Measurements from ENCODE around the gene CIDEA. TPM values are rescaled to one million over a fixed set of nuclear protein-coding genes. Genes with fewer than 3 reads are reported as not detected.

The CIDEA gene
- polyA plus RNA-seq, 3 donors: not detected

DNA sequence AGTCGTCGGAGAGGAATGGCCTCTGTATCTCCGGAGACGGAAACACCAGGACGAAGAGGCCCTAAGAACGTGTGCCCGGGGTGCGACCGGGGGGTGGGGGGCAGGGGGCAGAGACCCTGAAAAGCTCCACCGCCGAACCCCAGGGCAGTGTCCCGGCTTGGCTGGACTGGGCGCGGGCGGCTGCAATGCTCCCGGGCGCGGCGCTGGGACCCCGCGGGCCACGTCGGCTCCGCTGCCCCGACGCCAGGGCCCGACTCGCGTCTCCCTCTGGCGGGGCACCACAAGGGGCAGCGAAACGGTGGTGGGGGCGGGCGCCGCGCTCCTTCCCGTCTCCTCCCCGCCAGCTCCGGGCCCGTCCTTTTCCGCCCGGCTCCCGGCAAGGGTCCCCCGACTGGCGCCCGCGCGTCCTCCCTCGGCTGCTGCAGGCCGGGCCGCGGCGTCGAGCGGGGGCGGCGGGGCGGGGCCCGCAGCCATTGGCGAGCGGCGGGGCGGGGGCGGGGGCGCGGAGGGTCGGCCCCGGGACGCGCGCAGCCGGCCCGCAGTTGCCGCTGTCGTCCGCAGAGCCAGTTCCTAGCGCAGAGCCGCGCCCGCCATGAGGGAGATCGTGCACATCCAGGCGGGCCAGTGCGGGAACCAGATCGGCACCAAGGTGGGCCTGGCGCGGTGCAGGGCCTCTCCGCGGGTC, 53.7 kb downstream of the CIDEA start, which contains the start of gene TUBB6:
TUBB6 (plus strand) TSS at position 541 of the 685 bp plus-strand sequence; CDS start at position 593, 52 bp downstream.
- Histone ChIP-seq H3K9ac (ENCODE audit: insufficient read depth, low read length, poor library complexity, severe bottlenecking) (peak within 1 kb of the TSS; percentile 87), H3K4me2 (replicated peaks; ENCODE audit: extremely low read depth, low read length, poor library complexity, severe bottlenecking) (peak within 1 kb of the TSS; percentile 89), H4K20me1 (ENCODE audit: insufficient read depth, low read length) (no peaks in the 10 kb centered on the region), H3K79me2 (ENCODE audit: insufficient read depth, low read length) (peaks cover 9% of the 10 kb centered on the region), H3K27ac (ENCODE audit: low read depth in 1 of 2, low read length in 2 of 2) (peak within 1 kb of the TSS in 1 of 2 donors; percentile 78), H3K4me3 (replicated peaks in 1 of 3; ENCODE audit: low read depth in 2 of 3, low read length in 3 of 3) (peak within 1 kb of the TSS; percentile 48 to 80 (median 56)), H2AFZ (ENCODE audit: insufficient read depth, low read depth, low read length, poor library complexity, severe bottlenecking) (peak within 1 kb of the TSS; percentile 84), H3K36me3 (replicated peaks in 1 of 2; ENCODE audit: control insufficient read depth in 1 of 2, insufficient read depth in 2 of 2, low read length in 2 of 2) (peaks cover 0 to 16% of the 10 kb centered on the region in 2 donors), H3K27me3 (ENCODE audit: control insufficient read depth in 2 of 2, insufficient read depth in 2 of 2, low read length in 2 of 2) (peaks cover 0 to 33% of the 10 kb centered on the region in 2 donors), H3K4me1 (ENCODE audit: control insufficient read depth in 1 of 2, insufficient read depth in 2 of 2, low read length in 2 of 2) (peaks cover 23 to 34% of the 10 kb centered on the region in 2 donors), H3K9me3 (replicated peaks in 1 of 2; ENCODE audit: control insufficient read depth in 1 of 2, insufficient read depth in 1 of 2, low read length in 2 of 2) (peaks cover 8 to 9% of the 10 kb centered on the region in 2 donors)
- Mint-ChIP-seq H3K27me3 (ENCODE audit: low read depth in 3 of 3) (peaks cover 17 to 43% (median 36%) of the 10 kb centered on the region in 3 donors), H3K9me3 (peaks cover 0 to 21% (median 9%) of the 10 kb centered on the region in 7 donors), H3K27ac (peak within 1 kb of the TSS; percentile 66 to 92 (median 86)), H3K4me3 (peak within 1 kb of the TSS; percentile 91 to 93), H3K36me3 (peaks cover 15 to 27% of the 10 kb centered on the region in 2 donors), H3K4me1 (peaks cover 26% of the 10 kb centered on the region)
- TF ChIP-seq, protein P1, sequence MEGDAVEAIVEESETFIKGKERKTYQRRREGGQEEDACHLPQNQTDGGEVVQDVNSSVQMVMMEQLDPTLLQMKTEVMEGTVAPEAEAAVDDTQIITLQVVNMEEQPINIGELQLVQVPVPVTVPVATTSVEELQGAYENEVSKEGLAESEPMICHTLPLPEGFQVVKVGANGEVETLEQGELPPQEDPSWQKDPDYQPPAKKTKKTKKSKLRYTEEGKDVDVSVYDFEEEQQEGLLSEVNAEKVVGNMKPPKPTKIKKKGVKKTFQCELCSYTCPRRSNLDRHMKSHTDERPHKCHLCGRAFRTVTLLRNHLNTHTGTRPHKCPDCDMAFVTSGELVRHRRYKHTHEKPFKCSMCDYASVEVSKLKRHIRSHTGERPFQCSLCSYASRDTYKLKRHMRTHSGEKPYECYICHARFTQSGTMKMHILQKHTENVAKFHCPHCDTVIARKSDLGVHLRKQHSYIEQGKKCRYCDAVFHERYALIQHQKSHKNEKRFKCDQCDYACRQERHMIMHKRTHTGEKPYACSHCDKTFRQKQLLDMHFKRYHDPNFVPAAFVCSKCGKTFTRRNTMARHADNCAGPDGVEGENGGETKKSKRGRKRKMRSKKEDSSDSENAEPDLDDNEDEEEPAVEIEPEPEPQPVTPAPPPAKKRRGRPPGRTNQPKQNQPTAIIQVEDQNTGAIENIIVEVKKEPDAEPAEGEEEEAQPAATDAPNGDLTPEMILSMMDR (IDR thresholded peaks at IDR 0.05): no peak
- intact Hi-C loops (cut with micrococcal nuclease): loop anchor here (5.0 to 10.0 kb wide), 2 partner anchors 67 to 69 kb away; partner anchors contain the start of gene AFG3L2 (in 2 of the 2)
- DNase-seq: peak; percentile 23 to 30 (median 24)
- WGBS (ENCODE audit: insufficient coverage): 1% methylated on average over 87 of the region's 88 CpGs

DNA sequence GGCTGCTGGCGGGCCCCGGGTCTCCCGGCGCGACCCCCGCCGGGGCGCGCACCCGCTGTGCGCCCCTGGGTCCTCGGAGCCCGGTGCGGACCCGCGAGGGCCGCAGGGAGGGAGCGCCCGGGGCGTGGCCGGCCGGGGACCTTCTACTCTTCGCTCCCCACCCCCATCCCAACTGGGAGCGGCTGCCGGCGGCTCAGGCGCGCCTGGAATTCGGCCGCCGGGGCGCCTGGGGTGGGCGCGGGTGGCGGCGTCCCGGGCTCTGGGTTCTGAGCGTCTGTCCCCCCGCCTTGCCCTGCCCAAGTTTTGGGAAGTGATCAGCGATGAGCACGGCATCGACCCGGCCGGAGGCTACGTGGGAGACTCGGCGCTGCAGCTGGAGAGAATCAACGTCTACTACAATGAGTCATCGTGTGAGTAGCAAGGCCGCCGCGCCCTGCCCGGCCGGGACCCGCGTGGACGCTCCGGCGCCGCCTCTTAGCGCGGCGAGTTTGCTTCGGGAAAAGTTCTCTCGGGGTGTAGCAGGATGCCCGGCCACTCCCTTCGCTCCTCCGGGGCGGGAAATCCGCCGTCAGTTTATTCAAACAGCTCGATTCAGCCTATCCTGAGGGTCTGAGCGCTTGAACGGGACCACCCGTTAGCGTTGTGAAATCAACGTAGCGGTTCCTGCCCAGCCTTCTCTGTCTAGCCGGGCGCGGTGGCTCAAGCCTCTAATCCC, 54.4 kb downstream of the CIDEA start:
- Mint-ChIP-seq H3K4me3 (peak overlapping the region; percentile 82 to 87), H3K9me3 (peaks cover 0 to 21% (median 10%) of the 10 kb centered on the region in 7 donors), H3K4me1 (peaks cover 26% of the 10 kb centered on the region), H3K27ac (peak overlapping the region; percentile 66 to 92 (median 77)), H3K27me3 (ENCODE audit: low read depth in 3 of 3) (peaks cover 17 to 43% (median 36%) of the 10 kb centered on the region in 3 donors), H3K36me3 (peaks cover 17 to 33% of the 10 kb centered on the region in 2 donors)
- Histone ChIP-seq H3K4me1 (ENCODE audit: control insufficient read depth in 1 of 2, insufficient read depth in 2 of 2, low read length in 2 of 2) (peaks cover 23 to 34% of the 10 kb centered on the region in 2 donors), H3K4me3 (replicated peaks in 1 of 3; ENCODE audit: low read depth in 2 of 3, low read length in 3 of 3) (peak overlapping the region; percentile 24 to 80 (median 56)), H2AFZ (ENCODE audit: insufficient read depth, low read depth, low read length, poor library complexity, severe bottlenecking) (peak overlapping the region; percentile 81), H3K79me2 (ENCODE audit: insufficient read depth, low read length) (peaks cover 9% of the 10 kb centered on the region), H3K36me3 (replicated peaks in 1 of 2; ENCODE audit: control insufficient read depth in 1 of 2, insufficient read depth in 2 of 2, low read length in 2 of 2) (peaks cover 0 to 20% of the 10 kb centered on the region in 2 donors), H3K27ac (ENCODE audit: low read depth in 1 of 2, low read length in 2 of 2) (peak overlapping the region in 1 of 2 donors; percentile 78), H4K20me1 (ENCODE audit: insufficient read depth, low read length) (no peaks in the 10 kb centered on the region), H3K9me3 (replicated peaks in 1 of 2; ENCODE audit: control insufficient read depth in 1 of 2, insufficient read depth in 1 of 2, low read length in 2 of 2) (peaks cover 8 to 9% of the 10 kb centered on the region in 2 donors), H3K4me2 (replicated peaks; ENCODE audit: extremely low read depth, low read length, poor library complexity, severe bottlenecking) (peak overlapping the region; percentile 89), H3K27me3 (ENCODE audit: control insufficient read depth in 2 of 2, insufficient read depth in 2 of 2, low read length in 2 of 2) (peaks cover 0 to 33% of the 10 kb centered on the region in 2 donors), H3K9ac (ENCODE audit: insufficient read depth, low read length, poor library complexity, severe bottlenecking) (peak overlapping the region; percentile 87)
- WGBS (ENCODE audit: insufficient coverage): under 1% methylated on average over 71 of the region's 81 CpGs
- TF ChIP-seq, protein P1 (IDR thresholded peaks at IDR 0.05): no peak
- intact Hi-C loops (cut with micrococcal nuclease): loop anchor here (5.0 to 10.0 kb wide), 2 partner anchors 66 to 69 kb away; partner anchors contain the start of gene AFG3L2 (in 2 of the 2)
- DNase-seq: peak; percentile 88 to 90 (median 88)

All from CD14-positive monocyte (primary cell).